IPS-NIHi7 (cell line): Measurements from ENCODE around the gene BRD4.
"Not testable (repeated sequence)": the region's sequence is repeated elsewhere in the genome, so short reads cannot be mapped to it uniquely, and the experiment has no call there.

Experiments
- DNase-seq: peaks from one replicate; pipeline ENCODE4 v3.0.0; 2012; ENCODE audit warnings: mixed read lengths; ENCODE audit errors: extremely low spot score

Gene BRD4

DNA sequence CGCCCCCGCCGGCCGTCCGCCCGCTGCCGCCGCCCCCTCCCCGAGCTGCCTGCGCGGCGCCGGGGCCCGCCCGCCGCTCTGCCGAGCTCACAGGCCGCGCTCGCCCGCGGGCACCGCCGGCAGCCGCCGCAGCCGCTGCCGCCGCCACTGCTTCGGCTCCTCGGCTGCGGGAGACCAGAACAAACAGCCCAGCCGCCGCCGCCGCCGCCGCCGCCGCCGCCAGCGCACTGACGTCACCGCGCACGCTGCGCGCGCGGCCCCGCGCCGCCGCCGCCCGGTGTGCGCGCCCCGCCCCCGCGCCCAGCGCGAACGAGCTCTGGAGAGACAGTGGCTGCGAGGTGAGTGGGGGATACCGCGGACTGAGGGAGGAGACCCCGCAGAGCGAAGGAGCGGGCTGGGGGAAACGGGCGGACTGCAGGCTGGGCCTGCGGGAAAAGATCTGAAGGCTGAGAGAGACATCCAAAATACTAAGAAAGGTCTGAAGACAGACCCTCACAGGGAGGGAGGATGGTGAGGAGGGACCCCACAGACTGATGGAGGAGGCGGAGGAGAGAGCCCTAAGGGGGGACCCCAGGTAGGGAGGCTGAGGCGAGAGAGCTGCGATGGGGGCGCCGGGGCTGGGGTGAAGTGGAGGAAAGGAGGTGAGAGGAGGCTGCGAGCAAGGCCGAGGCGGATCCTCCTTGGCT, at the start of gene BRD4:
Gene BRD4, minus strand, starts transcription at position 229 of the 686 bp plus-strand sequence. CDS start 59,440 bp downstream, outside the sequence.
- DNase-seq = peak; percentile 96

GRCh38 chr19:15381864-15382263, 49.5 kb upstream of the BRD4 start:
- no peak for DNase-seq

- no peak for DNase-seq
Measured at GRCh38 chr19:15381429-15381828, 49.1 kb upstream of the BRD4 start.

DNA sequence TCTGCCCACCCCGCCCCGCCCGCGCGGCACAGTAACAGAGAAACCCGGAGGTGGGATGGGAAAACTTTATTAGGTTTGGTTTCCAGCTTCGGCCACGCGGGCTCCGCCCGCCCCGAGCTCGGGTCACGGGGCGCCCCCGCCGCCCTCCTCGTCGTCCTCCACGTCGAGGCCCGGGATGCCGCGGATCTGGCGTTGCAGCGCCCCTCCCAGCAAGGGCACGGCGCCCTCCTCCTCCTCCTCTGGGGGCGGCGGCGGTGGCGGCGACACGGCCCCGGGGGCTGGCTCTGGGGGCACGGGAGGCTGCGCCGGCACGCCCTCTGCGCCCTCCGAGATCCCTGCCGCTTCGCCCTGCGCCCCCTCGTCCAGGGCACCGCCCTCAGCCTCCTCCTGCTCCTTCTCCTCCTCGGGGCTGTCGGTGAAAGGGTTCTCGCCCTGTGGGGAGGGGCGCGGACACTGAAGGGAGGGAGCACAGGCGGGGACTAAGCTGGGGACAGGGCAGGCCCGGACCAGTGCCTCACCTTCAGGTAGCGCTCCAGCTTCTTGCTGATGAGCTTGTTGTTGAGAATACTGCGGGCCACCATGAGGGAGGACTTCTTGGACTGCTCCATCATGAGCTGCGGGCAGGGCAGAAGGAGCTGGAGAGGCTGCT, 47.8 kb upstream of the BRD4 start:
- DNase-seq = peak; percentile 76

GRCh38 chr19:15379083-15379998, 47.0 kb upstream of the BRD4 start, which contains the start of gene AKAP8:
Gene AKAP8, minus strand, starts transcription at chr19:15379787. Its CDS starts 56 bp downstream, at chr19:15379731.
- DNase-seq = peak; percentile 99

DNA sequence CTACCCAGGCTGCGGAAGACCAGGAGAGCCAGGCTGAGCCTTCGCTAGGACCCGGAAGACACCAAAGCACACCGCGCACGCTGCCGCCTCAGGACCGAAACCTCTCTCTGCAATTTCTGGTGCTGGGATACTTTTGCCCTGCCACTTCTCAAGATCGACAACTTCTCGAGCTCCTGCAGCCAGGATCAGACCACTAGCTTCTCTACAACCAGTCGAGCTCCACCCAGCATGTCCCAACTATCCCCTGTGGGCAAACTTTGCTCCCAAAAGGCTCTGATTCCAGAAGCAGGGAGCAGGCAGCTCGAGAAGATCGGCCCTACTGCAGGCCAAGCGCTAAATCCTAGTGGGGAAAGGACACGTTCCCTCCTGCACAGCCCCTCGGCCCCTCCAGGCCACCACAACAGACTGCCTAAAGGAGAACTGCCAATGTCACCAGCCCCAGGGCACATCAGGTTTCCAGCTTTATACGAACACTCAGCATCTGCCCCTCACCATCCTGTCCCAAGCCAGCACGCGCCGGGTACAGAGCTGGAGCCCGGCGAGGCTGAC, 46.3 kb upstream of the BRD4 start:
- peak; percentile 58 for DNase-seq

- no peak for DNase-seq
Measured at GRCh38 chr19:15374796-15375440, 42.6 kb upstream of the BRD4 start.

GRCh38 chr19:15374105-15374651, 41.8 kb upstream of the BRD4 start:
- no peak for DNase-seq

DNA sequence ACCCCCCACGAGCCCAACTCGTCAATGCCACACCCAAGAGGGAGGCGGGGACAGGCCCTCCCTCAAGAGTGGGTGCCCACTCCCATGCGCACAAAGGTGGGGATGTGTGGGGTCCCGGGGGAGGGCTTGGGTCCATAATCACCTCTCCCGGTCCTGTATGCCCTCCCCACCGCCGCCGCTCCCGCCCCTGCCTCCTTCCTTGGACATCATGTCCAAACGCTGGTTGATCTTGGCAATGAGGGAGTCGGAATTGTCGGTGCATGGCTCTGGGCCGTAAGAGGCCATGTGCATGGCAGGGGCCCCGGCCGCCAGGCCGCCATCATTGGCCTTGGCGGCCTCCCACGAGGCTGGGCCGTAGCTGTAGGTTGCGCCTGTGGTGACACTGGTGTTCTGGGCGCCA, 41.3 kb upstream of the BRD4 start:
- DNase-seq = no peak

GRCh38 chr19:15372891-15373301, 40.6 kb upstream of the BRD4 start:
- DNase-seq = no peak

- DNase-seq = no peak
Measured at GRCh38 chr19:15372470-15372869, 40.1 kb upstream of the BRD4 start.

- DNase-seq = no peak
Measured at GRCh38 chr19:15371786-15372380, 39.5 kb upstream of the BRD4 start.

GRCh38 chr19:15371119-15371518, 38.8 kb upstream of the BRD4 start:
- DNase-seq = no peak

- no peak for DNase-seq
Measured at GRCh38 chr19:15369594-15369891, 37.2 kb upstream of the BRD4 start.

- no peak for DNase-seq
Measured at GRCh38 chr19:15368798-15369593, 36.7 kb upstream of the BRD4 start.

DNA sequence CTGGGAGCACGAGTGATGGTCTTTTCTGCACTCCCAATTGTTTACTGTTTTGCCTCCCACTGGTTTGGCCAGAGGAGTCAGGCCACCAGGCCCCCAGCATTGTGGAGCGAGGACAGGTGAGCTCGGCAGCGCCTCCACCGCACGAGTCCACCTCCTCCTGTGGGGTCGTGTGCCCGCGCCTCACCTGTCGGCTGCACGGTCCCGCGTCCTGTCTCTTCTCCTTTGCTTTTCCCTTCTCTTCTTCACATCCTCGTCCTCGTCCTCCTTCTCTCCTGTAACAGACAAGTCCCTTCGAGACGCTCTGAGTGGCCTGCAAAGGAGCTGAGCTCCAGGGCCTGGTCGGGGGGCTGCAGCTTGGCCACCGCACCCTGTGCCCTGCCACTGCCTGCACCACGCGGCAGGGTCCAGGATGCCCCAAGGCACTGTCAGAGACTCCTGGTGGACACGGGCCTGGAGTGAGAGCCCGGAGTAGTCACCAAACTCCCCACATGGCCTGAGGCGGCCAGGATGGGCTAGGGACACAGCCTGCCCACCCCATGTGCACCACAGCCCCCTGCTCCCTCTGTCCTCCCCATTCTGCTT, 35.8 kb upstream of the BRD4 start:
- DNase-seq = no peak

DNA sequence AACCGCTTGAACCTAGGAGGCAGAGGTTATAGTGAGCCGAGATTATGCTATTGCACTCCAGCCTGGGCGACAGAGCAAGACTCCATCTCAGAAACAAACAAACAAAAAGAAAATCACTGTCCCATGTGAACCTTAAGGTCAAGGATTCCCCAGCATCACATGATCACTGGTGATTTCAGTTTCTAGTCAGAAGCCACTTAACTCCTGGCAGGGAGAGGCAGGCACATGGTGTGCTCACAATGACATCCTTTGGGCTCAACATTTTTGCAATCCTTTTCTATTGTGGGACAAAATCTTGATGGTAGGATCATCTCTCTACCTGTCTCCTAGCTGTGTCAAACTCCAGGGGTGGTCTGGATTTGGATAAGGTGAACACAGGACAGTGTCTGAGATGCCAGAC, 35.1 kb upstream of the BRD4 start:
- no peak for DNase-seq

DNA sequence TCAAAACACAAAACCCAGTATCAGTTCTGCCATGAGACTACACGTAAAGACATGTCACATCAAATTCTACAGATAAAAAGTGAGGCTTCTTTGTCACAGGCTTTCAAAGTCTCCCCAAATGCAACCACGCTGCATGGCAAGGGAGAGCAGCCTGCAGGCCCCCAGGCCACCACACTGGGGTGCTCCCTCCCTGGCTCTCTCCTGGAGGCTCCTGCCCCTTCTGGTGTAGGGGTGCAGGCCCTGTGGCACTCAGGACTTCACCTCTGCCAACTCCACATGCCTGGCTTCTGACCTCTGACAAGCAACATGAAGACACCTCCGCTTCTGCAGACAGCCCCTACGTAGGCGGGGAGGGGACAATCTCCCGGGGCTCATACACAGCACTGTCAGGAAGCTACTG, 32.9 kb upstream of the BRD4 start:
- no peak for DNase-seq

- DNase-seq = not testable (repeated sequence)
Measured at GRCh38 chr19:15363791-15364190, 31.5 kb upstream of the BRD4 start.

- not testable (repeated sequence) for DNase-seq
Measured at GRCh38 chr19:15363048-15363447, 30.7 kb upstream of the BRD4 start.
